Stimulated activated naive CD4-positive, alpha-beta T cell (primary cell): ENCODE data around the gene IFI16.
"Not testable (repeated sequence)": the region's sequence is repeated elsewhere in the genome, so short reads cannot be mapped to it uniquely, and the experiment has no call there.

Source experiments
- DNase-seq, 6 experiments: peaks; one replicate each; lab custom pipeline; 2025; lab: John Stamatoyannopoulos, UW

The IFI16 gene

DNA sequence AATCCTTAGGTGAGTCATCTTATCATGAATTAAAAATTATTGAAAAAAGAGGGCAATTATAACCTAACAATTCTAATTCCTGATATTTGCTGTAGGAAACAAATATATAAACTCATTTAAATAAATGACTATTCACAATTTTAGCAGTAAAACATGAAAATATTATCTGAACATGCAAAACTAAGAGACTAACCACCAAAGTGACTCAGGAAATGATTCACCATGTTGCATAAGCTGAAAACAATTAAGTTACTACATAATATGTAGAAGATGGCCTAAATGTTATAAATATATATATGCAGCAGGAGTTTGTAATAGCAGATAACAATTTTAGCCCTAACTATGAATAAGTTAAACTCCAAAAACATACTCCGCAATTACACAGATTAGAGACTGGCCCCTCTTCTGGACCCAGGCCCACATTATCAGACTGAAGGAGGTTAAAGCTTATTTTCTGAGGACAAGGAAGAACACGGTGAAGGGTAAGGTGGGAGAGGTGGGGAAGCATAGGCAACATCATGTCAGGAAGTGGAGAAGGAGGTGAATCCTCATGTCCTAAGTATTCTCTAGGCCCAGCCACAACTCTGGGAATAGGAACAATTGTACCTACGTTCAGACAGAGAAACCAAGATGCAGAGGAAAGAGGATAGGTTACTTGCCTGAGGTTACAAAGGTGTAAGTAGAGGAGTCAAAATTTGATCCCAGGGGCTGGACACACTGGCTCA lies 82.5 kb downstream of the IFI16 start:
- no peak for DNase-seq

DNA sequence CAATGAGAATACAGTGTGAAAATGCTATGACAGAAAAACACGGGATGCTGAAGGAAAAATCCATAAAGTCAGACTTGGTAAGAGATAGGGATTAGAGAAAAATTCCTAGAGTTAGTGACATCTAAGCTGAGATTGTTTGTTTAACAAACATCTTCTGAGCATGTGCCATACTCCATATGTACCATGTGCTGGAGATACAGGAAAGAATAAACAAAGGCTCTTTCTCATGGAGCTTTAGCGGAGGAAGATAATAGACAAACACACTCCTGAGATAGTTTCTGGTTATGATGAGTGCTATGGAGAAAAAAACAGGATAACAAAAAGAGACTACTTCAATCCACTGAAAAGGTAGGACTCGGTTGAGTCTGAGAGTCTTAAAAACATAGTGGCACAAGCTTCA lies 88.9 kb downstream of the IFI16 start:
- DNase-seq = no peak

DNA sequence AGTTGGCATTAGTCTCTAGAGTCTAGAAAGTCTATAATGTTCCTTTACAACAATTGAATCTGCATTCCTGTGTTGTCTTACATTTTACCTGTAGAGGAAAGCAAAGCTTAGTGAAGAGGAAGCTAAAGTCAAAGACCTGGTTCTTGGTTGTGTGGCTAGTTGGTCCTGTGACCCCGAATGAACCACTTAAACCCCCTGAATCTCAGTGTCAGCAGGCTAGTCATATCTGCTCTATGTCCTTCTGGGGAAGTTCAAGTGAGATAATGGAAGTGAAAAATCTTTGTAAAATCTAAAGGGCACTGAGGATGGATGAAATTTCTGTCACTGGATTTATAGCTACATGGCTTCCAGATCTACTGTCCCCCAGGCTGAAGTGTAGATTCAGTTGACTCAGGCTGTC lies 90.9 kb downstream of the IFI16 start:
- DNase-seq = no peak

DNA sequence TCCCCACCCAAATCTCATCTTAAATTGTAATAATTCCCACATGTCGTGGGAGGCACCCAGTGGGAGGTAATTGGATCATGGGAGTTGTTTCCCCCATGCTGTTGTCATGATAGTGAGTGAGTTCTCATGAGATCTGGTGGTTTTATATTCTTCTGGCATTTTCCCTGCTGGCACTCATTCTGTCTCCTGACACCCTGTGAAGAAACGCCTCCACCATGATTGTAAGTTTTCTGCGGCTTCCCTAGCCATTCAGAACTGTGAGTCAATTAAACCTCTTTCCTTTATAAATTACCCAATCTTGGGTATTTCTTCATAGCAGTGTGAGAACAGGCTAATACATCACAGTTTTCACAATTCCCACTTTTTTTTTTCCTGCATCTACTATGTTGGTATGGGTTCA lies 93.3 kb downstream of the IFI16 start:
- not testable (repeated sequence) for DNase-seq
